Activated CD8-positive, alpha-beta T cell treated with anti-CD3 and anti-CD28 coated beads for 36 hours (primary cell): Measurements from ENCODE around the gene HS3ST6. TPM values are rescaled to one million over a fixed set of nuclear protein-coding genes. Genes with fewer than 3 reads are reported as not detected.
"Not testable (repeated sequence)": the region's sequence is repeated elsewhere in the genome, so short reads cannot be mapped to it uniquely, and the experiment has no call there.

Experiments used
- ATAC-seq: fragments of 200-7000 bp; cut with Tn5 transposase; one replicate; pipeline ENCODE4 v1.10.0; 2021; ENCODE audit warnings: mild to moderate bottlenecking, moderate library complexity
- CTCF ChIA-PET: fragments of 350-600 bp; sonication (Branson Sonifier 250); formaldehyde crosslinking; loops from one replicate; lab custom pipeline; 2021; ENCODE audit warnings: antibody characterized with exemption; lab: Charles Lee
- POLR2A ChIA-PET: fragments of 350-600 bp; sonication (Branson Sonifier 250); formaldehyde crosslinking; loops from one replicate; lab custom pipeline; 2021; ENCODE audit warnings: antibody characterized with exemption; lab: Charles Lee
- DNase-seq: peaks from one replicate; pipeline ENCODE4 v3.0.0-alpha.2; 2020
- H3K27ac Mint-ChIP-seq: one replicate; pipeline ENCODE4 v1.8.0; 2021; ENCODE audit warnings: mild to moderate bottlenecking, mixed read lengths
- H3K27me3 Mint-ChIP-seq: one replicate; pipeline ENCODE4 v1.8.0; 2021; ENCODE audit warnings: mixed read lengths
- H3K36me3 Mint-ChIP-seq: one replicate; pipeline ENCODE4 v1.8.0; 2021; ENCODE audit warnings: low read depth, mixed read lengths
- H3K4me1 Mint-ChIP-seq: one replicate; pipeline ENCODE4 v1.8.0; 2021; ENCODE audit warnings: low read depth, mixed read lengths
- H3K4me3 Mint-ChIP-seq: one replicate; pipeline ENCODE4 v1.8.0; 2021; ENCODE audit warnings: mild to moderate bottlenecking, moderate library complexity, mixed read lengths
- H3K9me3 Mint-ChIP-seq: one replicate; pipeline ENCODE4 v1.8.0; 2021; ENCODE audit warnings: mixed read lengths
- intact Hi-C: fragments of 100-400 bp; cut with micrococcal nuclease; formaldehyde crosslinking; loops from one replicate; pipeline ENCODE4 v1.10.0; 2022
- total RNA-seq, 2 experiments: library from RNA; stranded (reverse); gene quantifications; one replicate each; pipeline ENCODE4 v1.2.3, GENCODE V29; 2021
- TF ChIP-seq, protein P1 (sequence below): fragments of 200-600 bp; IDR thresholded peaks from one replicate; pipeline ENCODE4 v1.8.0; 2022; ENCODE audit warnings: antibody characterized with exemption, mild to moderate bottlenecking

HS3ST6 gene
- total RNA-seq, 2 experiments from 2014 or later = not detected

DNA sequence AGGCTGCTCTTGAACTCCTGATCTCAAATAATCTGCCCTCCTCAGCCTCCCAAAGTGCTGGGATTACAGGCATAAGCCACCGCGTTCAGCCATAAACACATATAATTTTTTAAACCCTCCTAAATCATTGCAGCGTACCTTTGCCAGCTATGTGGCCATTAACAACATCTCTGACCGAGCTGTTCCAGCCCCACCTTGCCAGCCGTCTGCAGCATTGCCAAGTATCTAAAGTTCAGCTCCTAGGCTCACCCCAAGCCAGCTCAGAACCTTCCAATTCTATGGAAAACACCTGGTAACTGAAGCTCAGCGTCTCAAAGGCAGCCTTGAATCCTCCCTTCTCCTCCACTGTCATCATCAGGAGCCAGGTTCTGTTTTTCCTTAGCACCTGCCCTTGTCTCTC is 41.1 kb downstream of the HS3ST6 start:
- ATAC-seq = no peak
- DNase-seq = no peak
- Mint-ChIP-seq H3K27ac (no peak overlapping the region), H3K4me1 (peaks cover 2% of the 10 kb centered on the region), H3K36me3 (no peaks in the 10 kb centered on the region), H3K27me3 (peaks cover 21% of the 10 kb centered on the region), H3K9me3 (no peaks in the 10 kb centered on the region), H3K4me3 (no peak overlapping the region)
- intact Hi-C loops = no loop called here
- CTCF ChIA-PET = interaction anchor here (2.1 kb wide), 1 partner anchor 11 kb away, joined by 9 read pairs; no protein-coding TSS in a partner anchor
- POLR2A ChIA-PET = no interaction called here
- TF ChIP-seq, protein P1, sequence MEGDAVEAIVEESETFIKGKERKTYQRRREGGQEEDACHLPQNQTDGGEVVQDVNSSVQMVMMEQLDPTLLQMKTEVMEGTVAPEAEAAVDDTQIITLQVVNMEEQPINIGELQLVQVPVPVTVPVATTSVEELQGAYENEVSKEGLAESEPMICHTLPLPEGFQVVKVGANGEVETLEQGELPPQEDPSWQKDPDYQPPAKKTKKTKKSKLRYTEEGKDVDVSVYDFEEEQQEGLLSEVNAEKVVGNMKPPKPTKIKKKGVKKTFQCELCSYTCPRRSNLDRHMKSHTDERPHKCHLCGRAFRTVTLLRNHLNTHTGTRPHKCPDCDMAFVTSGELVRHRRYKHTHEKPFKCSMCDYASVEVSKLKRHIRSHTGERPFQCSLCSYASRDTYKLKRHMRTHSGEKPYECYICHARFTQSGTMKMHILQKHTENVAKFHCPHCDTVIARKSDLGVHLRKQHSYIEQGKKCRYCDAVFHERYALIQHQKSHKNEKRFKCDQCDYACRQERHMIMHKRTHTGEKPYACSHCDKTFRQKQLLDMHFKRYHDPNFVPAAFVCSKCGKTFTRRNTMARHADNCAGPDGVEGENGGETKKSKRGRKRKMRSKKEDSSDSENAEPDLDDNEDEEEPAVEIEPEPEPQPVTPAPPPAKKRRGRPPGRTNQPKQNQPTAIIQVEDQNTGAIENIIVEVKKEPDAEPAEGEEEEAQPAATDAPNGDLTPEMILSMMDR = no peak

DNA sequence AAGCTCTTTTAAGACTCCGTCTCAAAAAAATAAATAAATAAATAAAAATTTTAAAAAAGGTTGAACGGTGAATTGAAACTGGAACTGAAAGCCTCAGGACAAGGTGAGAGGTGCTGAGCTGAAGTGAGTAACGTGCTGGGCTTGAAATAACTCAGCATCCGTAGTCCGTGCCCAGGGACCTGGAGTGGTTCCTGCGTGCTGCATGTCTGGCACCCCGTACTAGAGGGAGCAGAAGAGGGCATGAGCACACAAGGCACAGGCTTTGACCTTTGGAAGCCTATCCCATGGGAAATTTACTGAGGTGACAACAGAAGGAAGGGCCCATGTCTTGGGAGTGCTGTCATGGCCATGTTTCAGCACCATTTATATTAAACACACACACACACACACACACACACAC is 41.7 kb downstream of the HS3ST6 start:
- peaks cover 2% of the 10 kb centered on the region for H3K4me1 Mint-ChIP-seq
- ATAC-seq (peak; percentile 57), DNase-seq (peak; percentile 13)
- H3K27me3 Mint-ChIP-seq = peaks cover 21% of the 10 kb centered on the region
- H3K9me3 Mint-ChIP-seq = no peaks in the 10 kb centered on the region
- H3K36me3 Mint-ChIP-seq = no peaks in the 10 kb centered on the region
- intact Hi-C loops = no loop called here
- TF ChIP-seq, protein P1 = no peak
- POLR2A ChIA-PET = interaction anchor here (0.6 kb wide), 1 partner anchor 94 kb away, joined by 3 read pairs; no protein-coding TSS in a partner anchor
- H3K27ac Mint-ChIP-seq = no peak overlapping the region
- no peak overlapping the region for H3K4me3 Mint-ChIP-seq
- CTCF ChIA-PET = interaction anchor here (1.0 to 4.0 kb wide), 2 partner anchors 12 to 52 kb away, joined by 4 to 15 read pairs; no protein-coding TSS in a partner anchor

DNA sequence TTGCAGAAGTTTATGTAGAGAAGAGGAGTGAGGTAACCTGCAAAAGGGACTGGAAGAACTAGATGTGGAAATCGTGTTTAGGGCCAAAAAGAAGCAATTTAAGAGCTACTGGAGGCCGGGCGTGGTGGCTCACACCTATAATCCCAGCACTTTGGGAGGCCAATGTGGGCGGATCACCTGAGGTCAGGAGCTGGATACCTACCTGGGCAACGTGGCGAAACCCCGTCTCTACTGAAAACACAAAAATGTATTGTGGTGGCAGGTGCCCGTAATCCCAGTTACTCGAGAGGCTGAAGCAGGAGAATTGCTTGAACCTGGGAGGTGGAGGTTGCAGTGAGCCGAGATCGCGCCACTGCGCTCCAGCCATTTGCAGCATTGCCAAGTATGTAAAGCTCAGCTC is 42.1 kb downstream of the HS3ST6 start:
- peaks cover 21% of the 10 kb centered on the region for H3K27me3 Mint-ChIP-seq
- H3K4me1 Mint-ChIP-seq, intact Hi-C loops, H3K36me3 Mint-ChIP-seq, H3K27ac Mint-ChIP-seq, H3K4me3 Mint-ChIP-seq, DNase-seq, H3K9me3 Mint-ChIP-seq, ATAC-seq: not testable (repeated sequence)
- ChIA-PET POLR2A (interaction anchor here (0.6 kb wide), 1 partner anchor 94 kb away, joined by 3 read pairs; no protein-coding TSS in a partner anchor), CTCF (interaction anchor here (1.0 to 4.0 kb wide), 2 partner anchors 12 to 53 kb away, joined by 4 to 15 read pairs; no protein-coding TSS in a partner anchor)

DNA sequence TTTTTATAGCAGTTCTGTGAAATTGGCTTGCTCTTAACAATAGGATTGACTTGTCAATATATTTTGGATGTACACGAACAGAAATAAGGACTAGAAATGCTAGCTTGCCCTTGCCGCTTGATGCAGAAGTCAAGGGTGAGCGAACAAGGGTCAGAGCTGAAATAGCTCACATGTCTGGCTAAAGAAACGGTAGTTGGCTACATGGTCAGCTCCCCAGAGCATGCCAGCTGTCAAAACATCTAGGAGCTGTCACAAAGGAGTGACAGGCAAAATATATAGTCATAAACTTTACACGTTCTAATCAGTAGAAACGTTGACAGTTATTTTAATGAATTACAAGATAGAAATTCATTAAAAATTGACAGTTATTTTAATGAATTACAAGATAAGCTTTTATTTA is 43.4 kb downstream of the HS3ST6 start:
- H3K4me1 Mint-ChIP-seq = peaks cover 2% of the 10 kb centered on the region
- intact Hi-C loops = no loop called here
- no peak overlapping the region for H3K4me3 Mint-ChIP-seq
- no peaks in the 10 kb centered on the region for H3K36me3 Mint-ChIP-seq
- no peak overlapping the region for H3K27ac Mint-ChIP-seq
- peaks cover 25% of the 10 kb centered on the region for H3K27me3 Mint-ChIP-seq
- no peak for ATAC-seq
- ChIA-PET CTCF (interaction anchor here (0.6 to 4.0 kb wide), 5 partner anchors 10 to 54 kb away, joined by 3 to 15 read pairs (median 4); no protein-coding TSS in a partner anchor), POLR2A (no interaction called here)
- no peaks in the 10 kb centered on the region for H3K9me3 Mint-ChIP-seq
- TF ChIP-seq, protein P1 = no peak
- DNase-seq = no peak

DNA sequence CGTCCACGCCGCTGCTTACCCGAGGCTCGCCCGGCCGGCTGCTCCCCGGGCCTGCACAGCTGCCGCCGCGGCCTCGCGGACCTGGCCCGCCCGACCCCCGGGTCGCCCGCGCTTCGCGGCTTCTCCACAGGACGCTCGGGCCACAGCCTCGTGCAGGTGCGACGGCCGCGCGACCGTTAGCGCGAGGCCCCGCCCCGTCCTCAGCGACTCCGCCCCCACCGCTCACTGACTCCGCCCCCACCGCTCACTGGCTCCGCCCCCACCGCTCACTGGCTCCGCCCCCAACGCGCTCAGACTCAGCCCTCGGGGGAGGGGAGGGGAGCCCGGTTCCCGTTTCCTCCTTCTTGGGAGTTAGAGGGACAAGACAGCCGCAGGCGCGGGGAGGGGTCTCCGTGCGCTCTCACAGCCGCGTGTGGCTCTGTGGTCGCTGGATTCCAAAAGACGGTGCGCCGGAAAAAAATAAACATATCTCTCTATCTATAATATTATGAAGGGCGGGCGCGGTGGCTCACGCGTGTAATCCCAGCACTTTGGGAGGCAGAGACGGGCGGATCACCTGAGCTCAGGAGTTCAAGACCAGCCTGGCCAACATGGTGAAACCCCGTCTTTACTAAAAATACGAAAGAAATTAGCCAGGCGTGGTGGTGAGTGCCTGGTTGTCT is 46.1 kb downstream of the HS3ST6 start, which contains the start of gene MEIOB:
Gene MEIOB (minus strand): TSS at position 191 of the 662 bp plus-strand sequence. CDS start 3,989 bp downstream, outside the sequence.
- Mint-ChIP-seq H3K4me3 (peak within 1 kb of the TSS; percentile 54), H3K36me3 (no peaks in the 10 kb centered on the region), H3K9me3 (no peaks in the 10 kb centered on the region), H3K27me3 (peaks cover 15% of the 10 kb centered on the region), H3K27ac (no peak within 1 kb of the TSS), H3K4me1 (peaks cover 2% of the 10 kb centered on the region)
- ChIA-PET POLR2A (interaction anchor here (1.4 kb wide), 1 partner anchor 92 kb away, joined by 3 read pairs; the partner anchor contains the start of gene RPS2), CTCF (no interaction called here)
- peak; percentile 97 for ATAC-seq
- DNase-seq = peak; percentile 53
- TF ChIP-seq, protein P1 = no peak
- intact Hi-C loops = no loop called here
